Erythroblast (primary cell): Measurements from ENCODE around the gene CD164L2.

Source experiments
- GATA1 ChIP-seq: IDR thresholded peaks from 2 replicates; pipeline ENCODE4 v1.6.1; 2011; ENCODE audit warnings: low read depth, mild to moderate bottlenecking, control low read depth, low read length, moderate library complexity
- POLR2A ChIP-seq: IDR thresholded peaks from 2 replicates; pipeline ENCODE4 v1.6.1; 2011; ENCODE audit warnings: mild to moderate bottlenecking, low read length

DNA sequence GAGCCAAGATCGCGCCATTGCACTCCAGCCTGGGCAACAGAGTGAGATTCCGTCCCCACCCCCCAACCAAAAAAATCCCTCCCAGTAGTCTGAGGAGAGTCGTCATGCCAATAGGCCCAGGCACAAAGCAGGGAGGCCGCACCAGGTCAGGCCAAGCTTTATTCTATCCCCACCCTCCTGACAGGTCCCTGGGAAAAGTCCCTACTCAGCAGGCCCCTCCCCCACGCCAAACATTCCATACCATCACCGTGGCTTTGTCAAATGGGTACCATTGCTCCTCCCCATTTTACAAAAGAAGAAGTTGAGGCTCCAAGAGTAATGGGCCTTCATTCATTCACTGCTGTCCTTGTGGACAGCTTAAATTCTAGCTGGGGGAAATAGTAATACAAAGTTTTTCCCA, 14.6 kb upstream of the CD164L2 start:
- no peak for TF ChIP-seq POLR2A
- no peak for TF ChIP-seq GATA1
